Kidney (tissue), 14 donors: ENCODE measurements around the gene ACAP1. TPM values are rescaled to one million over a fixed set of nuclear protein-coding genes. Genes with fewer than 3 reads are reported as not detected.

Experiments used
- DNase-seq, 5 donors: peaks; one replicate each; pipeline ENCODE4 v3.0.0-alpha.2; 2013 to 2020
- FAIRE-seq: peaks from 2 replicates; lab custom pipeline; 2012; peaks lifted over from hg19 to GRCh38; lab: Jason Lieb, UNC
- H3K27ac ChIP-seq, 2 donors: one replicate each; pipeline ENCODE4 v1.7.0; 2013; ENCODE audit warnings: low read depth in 2 of 2, low read length in 2 of 2, inconsistent platforms in 1 of 2
- H3K27me3 ChIP-seq: one replicate; pipeline ENCODE4 v1.7.1; 2013; ENCODE audit warnings: low read length, inconsistent platforms; ENCODE audit not compliant: control insufficient read depth, insufficient read depth
- H3K36me3 ChIP-seq, 3 donors: one replicate each; pipeline versions ENCODE4 v1.7.0 to v1.7.1; 2013; ENCODE audit warnings: low read length in 3 of 3, control low read depth in 1 of 3, inconsistent platforms in 1 of 3; ENCODE audit not compliant: insufficient read depth in 3 of 3, control insufficient read depth in 2 of 3
- H3K4me1 ChIP-seq, 3 donors: one replicate each; pipeline versions ENCODE4 v1.7.0 to v1.7.1; 2013; ENCODE audit warnings: low read length in 3 of 3, inconsistent platforms in 1 of 3, low read depth in 1 of 3; ENCODE audit not compliant: control insufficient read depth in 2 of 3, insufficient read depth in 2 of 3
- H3K4me3 ChIP-seq, 3 donors: one replicate each; pipeline versions ENCODE4 v1.7.0 to v1.8.1; 2013; ENCODE audit warnings: low read length in 3 of 3, control low read depth in 1 of 3, inconsistent platforms in 1 of 3
- H3K9ac ChIP-seq, 3 donors: one replicate each; pipeline versions ENCODE4 v1.7.0 to v1.7.1; 2013; ENCODE audit warnings: low read length in 3 of 3, control low read depth in 1 of 3, inconsistent platforms in 1 of 3
- H3K9me3 ChIP-seq, 3 donors: one replicate each; pipeline versions ENCODE4 v1.7.0 to v1.7.1; 2013; ENCODE audit warnings: low read length in 3 of 3, control low read depth in 1 of 3, inconsistent platforms in 1 of 3; ENCODE audit not compliant: control insufficient read depth in 2 of 3, insufficient read depth in 1 of 3
- intact Hi-C: fragments of 100-400 bp; cut with DNase I; formaldehyde crosslinking; loops from one replicate; pipeline ENCODE4 v1.11.1; 2022
- polyA plus RNA-seq: library from polyadenylated mRNA; stranded (reverse); fragments of 350-450 nt; fragmentation: Illumina TruSeq; extraction: RNeasy Lipid Tissue Mini Kit (QIAGEN cat#74804); gene quantifications from one replicate; pipeline ENCODE4 v1.2.3, GENCODE V29; 2014; ENCODE audit warnings: low read depth, low replicate concordance; ENCODE audit not compliant: insufficient read depth
- total RNA-seq: library from RNA; stranded (reverse); fragmentation: NEBNext Ultra II Directional; extraction: Animal tissue kit (Norgen Biotek cat#: 25700); gene quantifications from one replicate; pipeline ENCODE4 v1.2.1, GENCODE V29; 2021
- TF ChIP-seq, protein P1 (sequence below): IDR thresholded peaks from 3 replicates; pipeline ENCODE4 v1.5.1; 2012; ENCODE audit warnings: mild to moderate bottlenecking, moderate library complexity, borderline replicate concordance; ENCODE audit not compliant: insufficient read depth; ENCODE audit errors: extremely low read depth
- donor health status: control.
- donor health status: control.
- donor health status: control.
- donor health status: control.
- donor health status: control.
- donor health status: DM: yes; HTN: yes; CAD: no.
- donor health status: Normal renal cell carcinoma (clear cell type).

The ACAP1 gene
- total and polyA plus RNA-seq, 2 donors from 2014 or later = 9.9 to 26.0 TPM

DNA sequence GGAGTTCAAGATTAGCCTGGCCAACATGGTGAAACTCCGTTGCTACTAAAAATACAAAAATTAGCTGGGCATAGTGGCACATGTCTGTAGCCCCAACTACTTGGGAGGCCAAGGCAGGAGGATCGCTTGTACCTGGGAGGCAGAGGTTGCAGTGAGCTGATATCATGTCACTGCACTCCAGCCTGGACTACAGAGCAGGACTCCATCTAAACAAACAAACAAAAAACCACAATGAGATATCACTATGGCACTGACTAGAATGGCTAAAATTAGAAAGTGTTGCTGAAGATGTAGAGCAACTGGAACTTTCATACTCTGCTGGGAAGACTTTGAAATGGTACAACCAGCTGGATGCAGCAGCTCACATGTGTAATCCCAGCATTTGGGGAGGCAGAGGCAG is 38.0 kb downstream of the ACAP1 start:
- no peaks in the 10 kb centered on the region for H3K36me3 ChIP-seq
- H3K4me3 ChIP-seq = no peak overlapping the region
- H3K27ac ChIP-seq = no peak overlapping the region
- TF ChIP-seq, protein P1, sequence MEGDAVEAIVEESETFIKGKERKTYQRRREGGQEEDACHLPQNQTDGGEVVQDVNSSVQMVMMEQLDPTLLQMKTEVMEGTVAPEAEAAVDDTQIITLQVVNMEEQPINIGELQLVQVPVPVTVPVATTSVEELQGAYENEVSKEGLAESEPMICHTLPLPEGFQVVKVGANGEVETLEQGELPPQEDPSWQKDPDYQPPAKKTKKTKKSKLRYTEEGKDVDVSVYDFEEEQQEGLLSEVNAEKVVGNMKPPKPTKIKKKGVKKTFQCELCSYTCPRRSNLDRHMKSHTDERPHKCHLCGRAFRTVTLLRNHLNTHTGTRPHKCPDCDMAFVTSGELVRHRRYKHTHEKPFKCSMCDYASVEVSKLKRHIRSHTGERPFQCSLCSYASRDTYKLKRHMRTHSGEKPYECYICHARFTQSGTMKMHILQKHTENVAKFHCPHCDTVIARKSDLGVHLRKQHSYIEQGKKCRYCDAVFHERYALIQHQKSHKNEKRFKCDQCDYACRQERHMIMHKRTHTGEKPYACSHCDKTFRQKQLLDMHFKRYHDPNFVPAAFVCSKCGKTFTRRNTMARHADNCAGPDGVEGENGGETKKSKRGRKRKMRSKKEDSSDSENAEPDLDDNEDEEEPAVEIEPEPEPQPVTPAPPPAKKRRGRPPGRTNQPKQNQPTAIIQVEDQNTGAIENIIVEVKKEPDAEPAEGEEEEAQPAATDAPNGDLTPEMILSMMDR = no peak
- no peaks in the 10 kb centered on the region for H3K9me3 ChIP-seq
- DNase-seq (no peak), FAIRE-seq (no peak)
- intact Hi-C loops = no loop called here
- no peaks in the 10 kb centered on the region for H3K4me1 ChIP-seq
- H3K27me3 ChIP-seq = no peaks in the 10 kb centered on the region
- no peak overlapping the region for H3K9ac ChIP-seq

DNA sequence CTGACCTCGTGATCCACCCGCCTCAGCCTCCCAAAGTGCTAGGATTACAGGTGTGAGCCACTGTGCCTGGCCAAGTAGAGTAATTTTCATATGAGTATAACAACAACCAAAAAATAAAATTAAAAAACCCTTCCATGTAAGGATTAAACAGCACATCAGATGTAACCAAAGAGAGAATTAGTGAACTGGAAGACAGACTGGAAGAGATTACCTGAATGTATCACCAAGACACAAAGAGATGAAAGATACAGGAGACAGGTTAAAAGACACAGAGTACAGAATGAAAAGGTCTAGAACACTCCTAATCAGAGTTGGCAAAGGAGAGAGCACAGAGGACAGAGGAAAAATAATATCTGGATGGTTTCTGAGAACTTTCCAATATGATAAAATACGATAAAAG is 42.8 kb downstream of the ACAP1 start:
- no peak overlapping the region for H3K9ac ChIP-seq
- no peaks in the 10 kb centered on the region for H3K36me3 ChIP-seq
- intact Hi-C loops = no loop called here
- TF ChIP-seq, protein P1 = no peak
- H3K4me3 ChIP-seq = no peak overlapping the region
- no peaks in the 10 kb centered on the region for H3K9me3 ChIP-seq
- H3K27me3 ChIP-seq = peaks cover 5% of the 10 kb centered on the region
- no peak overlapping the region for H3K27ac ChIP-seq
- FAIRE-seq = no peak
- no peak for DNase-seq
- H3K4me1 ChIP-seq = peaks cover 0 to 17% (median 10%) of the 10 kb centered on the region in 3 donors

DNA sequence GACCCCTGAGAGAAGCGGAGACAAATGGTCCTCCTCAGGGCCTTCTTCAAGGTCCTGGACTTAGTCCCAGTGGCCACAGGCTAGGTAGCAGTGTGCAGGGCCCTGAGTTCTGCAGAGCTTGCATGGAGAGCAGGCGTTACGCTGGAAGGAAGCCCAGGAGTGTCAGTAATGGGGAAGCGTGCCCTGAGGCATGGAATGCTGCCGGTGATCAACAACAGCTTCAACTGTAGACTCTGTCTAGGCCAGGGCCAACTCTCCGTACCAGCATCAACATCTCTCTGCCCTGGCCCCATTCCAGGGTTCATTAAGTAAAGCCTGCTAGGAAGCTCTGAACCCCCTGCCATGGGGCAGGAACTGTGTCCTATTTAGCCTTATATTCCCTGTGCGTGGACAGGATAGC is 44.0 kb downstream of the ACAP1 start:
- TF ChIP-seq, protein P1 = no peak
- FAIRE-seq (no peak), DNase-seq (peak in 1 of 5 donors; percentile 49)
- Histone ChIP-seq H3K36me3 (no peaks in the 10 kb centered on the region), H3K27ac (peak overlapping the region in 1 of 2 donors; percentile 49), H3K4me3 (peak overlapping the region in 2 of 3 donors; percentile 71 to 75), H3K9ac (peak overlapping the region in 2 of 3 donors; percentile 2 to 48), H3K9me3 (no peaks in the 10 kb centered on the region), H3K27me3 (peaks cover 5% of the 10 kb centered on the region), H3K4me1 (peaks cover 0 to 17% (median 10%) of the 10 kb centered on the region in 3 donors)
- intact Hi-C loops = no loop called here
